GM20000 (cell line): ENCODE measurements around the gene KCTD20.

Source experiments
- DNase-seq: peaks from one replicate; pipeline ENCODE4 v3.0.0; 2012; ENCODE audit warnings: low spot score
- TF ChIP-seq, protein P1 (sequence below): IDR thresholded peaks from 2 replicates; pipeline ENCODE4 v1.5.1; 2012; ENCODE audit warnings: mild to moderate bottlenecking, control low read depth; ENCODE audit errors: extremely low read depth, missing control alignments

The KCTD20 gene

DNA sequence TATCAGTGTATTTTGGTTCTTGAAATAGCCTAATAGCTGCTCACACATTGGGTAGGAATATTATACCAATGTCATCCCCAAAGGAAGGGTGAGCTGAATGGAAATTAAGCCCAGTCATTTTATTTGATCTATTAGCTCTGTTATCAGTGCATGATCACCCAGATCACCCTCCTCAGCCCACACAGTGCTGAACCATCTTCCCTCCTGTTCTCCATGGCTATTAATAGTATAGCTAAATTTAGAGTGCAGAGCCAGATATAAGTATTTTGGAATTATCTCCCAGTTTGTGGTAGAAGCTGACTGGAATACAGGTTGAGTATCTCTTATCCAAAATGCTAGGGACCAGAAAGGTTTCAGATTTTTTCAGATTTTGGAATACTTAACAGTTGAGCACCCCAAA is 45.4 kb downstream of the KCTD20 start:
- TF ChIP-seq, protein P1, sequence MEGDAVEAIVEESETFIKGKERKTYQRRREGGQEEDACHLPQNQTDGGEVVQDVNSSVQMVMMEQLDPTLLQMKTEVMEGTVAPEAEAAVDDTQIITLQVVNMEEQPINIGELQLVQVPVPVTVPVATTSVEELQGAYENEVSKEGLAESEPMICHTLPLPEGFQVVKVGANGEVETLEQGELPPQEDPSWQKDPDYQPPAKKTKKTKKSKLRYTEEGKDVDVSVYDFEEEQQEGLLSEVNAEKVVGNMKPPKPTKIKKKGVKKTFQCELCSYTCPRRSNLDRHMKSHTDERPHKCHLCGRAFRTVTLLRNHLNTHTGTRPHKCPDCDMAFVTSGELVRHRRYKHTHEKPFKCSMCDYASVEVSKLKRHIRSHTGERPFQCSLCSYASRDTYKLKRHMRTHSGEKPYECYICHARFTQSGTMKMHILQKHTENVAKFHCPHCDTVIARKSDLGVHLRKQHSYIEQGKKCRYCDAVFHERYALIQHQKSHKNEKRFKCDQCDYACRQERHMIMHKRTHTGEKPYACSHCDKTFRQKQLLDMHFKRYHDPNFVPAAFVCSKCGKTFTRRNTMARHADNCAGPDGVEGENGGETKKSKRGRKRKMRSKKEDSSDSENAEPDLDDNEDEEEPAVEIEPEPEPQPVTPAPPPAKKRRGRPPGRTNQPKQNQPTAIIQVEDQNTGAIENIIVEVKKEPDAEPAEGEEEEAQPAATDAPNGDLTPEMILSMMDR: no peak
- DNase-seq: no peak

DNA sequence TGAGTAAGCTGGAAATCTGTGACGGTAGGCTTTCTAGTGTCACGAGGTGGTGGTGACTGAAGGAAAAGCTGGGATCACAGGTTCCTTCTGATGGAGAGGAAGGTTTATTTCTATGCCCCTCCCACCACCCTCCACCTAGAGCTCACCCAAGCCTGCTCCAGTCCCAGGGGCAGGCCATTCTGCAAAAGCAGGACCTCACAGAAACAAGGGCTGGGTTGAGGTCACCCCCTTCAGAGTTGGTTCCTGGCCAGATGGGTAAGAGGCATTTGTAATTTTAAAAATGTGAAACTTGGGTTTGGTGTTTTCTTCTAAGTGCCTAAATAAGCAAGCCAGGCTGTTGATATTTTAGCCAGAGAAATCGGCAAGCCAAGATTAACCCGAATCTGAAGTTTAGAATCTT is 46.6 kb downstream of the KCTD20 start:
- no peak for DNase-seq
- TF ChIP-seq, protein P1: no peak

DNA sequence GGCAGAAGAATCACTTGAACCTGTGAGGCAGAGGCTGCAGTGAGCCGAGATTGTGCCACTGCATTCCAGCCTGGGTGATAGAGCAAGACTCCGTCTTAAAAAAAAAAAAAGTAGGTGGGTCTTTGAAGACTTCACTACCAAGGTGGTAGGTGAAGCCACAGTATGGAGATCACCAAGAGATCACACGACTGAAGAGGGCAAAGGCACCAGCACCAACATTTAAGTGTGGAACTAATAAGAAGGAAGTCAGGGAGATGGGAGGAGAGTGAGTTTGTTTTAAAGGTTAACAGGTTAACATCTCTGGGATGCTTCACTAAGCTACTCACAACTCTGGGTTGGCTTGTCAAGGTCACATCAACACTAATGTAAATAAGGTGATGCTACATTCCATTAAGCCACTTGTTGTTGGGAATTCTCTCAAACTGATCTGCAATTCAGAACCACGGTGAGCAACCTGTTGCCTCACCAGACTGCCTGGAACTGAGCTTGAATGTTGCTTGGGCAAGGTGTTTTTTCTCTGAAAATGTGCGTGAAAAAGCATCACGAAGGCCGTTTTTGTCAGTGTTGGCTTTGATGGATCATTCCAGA is 48.7 kb downstream of the KCTD20 start:
- TF ChIP-seq, protein P1: no peak
- no peak for DNase-seq

DNA sequence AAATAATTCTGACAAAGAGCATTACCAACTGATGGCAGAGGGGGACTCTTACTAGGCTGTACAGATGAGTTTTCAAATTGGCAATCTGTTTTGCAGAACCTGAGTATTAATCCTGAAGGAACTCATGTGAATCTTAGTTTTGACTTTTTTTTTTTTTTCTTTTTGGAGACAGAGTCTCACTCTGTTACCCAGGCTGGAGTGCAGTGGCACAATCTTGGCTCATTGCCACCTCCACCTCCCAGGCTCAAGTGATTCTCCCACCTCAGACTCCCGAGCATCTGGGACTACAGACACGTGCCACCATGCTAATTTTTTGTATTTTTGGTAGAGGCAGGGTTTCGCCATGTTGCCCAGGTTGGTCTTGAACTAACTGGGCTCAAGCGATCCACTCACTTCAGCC is 49.3 kb downstream of the KCTD20 start:
- TF ChIP-seq, protein P1: no peak
- no peak for DNase-seq

DNA sequence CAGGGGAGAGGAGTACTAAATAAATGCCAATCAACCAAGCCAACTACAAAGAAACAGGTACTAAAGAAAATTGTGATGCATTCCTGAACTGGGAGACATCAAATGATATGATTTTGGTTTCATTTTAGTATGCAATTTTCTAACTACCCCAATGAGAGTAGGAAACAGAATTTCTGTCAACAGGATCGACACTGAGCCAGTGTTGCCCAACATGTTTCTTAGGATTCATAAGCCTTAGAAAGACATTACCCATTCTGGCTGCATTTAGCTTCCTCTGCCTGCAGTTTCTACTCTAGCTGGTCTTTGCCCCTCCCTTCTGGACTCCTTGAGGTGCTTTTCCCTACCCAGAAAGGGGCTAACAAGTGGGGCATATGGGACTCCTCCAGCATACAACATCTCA is 49.8 kb downstream of the KCTD20 start:
- DNase-seq: no peak
- TF ChIP-seq, protein P1: no peak

DNA sequence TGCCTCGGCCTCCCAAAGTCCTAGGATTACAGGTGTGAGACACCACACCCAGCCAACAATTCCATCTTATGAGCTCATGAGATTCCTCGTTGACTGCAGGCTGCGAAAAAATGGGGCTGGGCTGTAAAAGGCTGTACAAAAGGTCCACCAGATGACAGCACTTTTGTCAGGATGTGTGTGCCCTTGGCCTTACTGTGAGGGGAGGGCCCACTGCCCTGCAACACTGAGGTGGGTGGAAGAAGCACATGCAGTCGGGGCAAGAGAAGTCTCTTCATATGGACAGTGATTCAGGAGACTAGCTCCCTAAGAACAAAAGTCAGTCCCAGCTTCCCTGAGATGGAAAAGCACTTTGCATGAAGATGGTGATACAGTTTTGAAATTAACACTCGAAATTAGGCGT is 50.5 kb downstream of the KCTD20 start:
- no peak for DNase-seq
- TF ChIP-seq, protein P1: no peak

DNA sequence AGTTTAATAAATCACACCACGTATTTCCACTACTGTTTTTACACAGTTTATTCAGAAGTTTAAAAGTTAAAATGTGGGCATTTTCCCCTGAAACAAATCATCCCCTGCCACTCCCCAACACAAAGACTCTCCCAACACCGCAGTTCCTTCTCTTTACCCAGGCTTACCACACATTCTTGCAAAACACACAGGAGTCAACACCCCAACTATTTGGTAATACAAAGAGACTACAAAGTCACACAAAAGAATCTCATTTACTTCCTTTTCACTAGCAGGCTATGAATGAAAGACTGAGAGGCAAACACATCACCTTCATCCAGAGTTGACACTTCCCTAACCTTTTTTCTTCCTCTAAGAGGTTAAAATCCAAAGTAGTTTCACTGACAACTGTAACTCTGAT is 51.1 kb downstream of the KCTD20 start:
- DNase-seq: no peak
- TF ChIP-seq, protein P1: no peak
